HG02840 (cell line): ENCODE data around the gene GPC3.

Source experiments
- ATAC-seq: cut with Tn5 transposase; IDR thresholded peaks from one replicate; pipeline ENCODE4 v1.9.1; 2021; ENCODE audit warnings: mild to moderate bottlenecking, moderate library complexity, moderate number of reproducible peaks; ENCODE audit not compliant: unreplicated experiment, low FRiP score

GPC3 gene

GRCh38 chrX:133971586-133971985 lies 13.8 kb downstream of the GPC3 start:
- ATAC-seq = no peak

GRCh38 chrX:133970076-133970475 lies 15.3 kb downstream of the GPC3 start:
- ATAC-seq = no peak

GRCh38 chrX:133969191-133969590 lies 16.2 kb downstream of the GPC3 start:
- ATAC-seq = no peak

GRCh38 chrX:133968109-133968508 lies 17.3 kb downstream of the GPC3 start:
- ATAC-seq = no peak

GRCh38 chrX:133966199-133966598 lies 19.2 kb downstream of the GPC3 start:
- ATAC-seq = no peak

GRCh38 chrX:133965321-133965720 lies 20.1 kb downstream of the GPC3 start:
- ATAC-seq = no peak

- no peak for ATAC-seq
Measured at GRCh38 chrX:133961046-133961445, 24.3 kb downstream of the GPC3 start.

GRCh38 chrX:133959972-133960371 lies 25.4 kb downstream of the GPC3 start:
- no peak for ATAC-seq

GRCh38 chrX:133958997-133959688 lies 26.3 kb downstream of the GPC3 start:
- ATAC-seq = no peak

GRCh38 chrX:133956570-133957340 lies 28.6 kb downstream of the GPC3 start:
- no peak for ATAC-seq

- no peak for ATAC-seq
Measured at GRCh38 chrX:133953785-133954355, 31.5 kb downstream of the GPC3 start.

- ATAC-seq = no peak
Measured at GRCh38 chrX:133953078-133953477, 32.3 kb downstream of the GPC3 start.

- no peak for ATAC-seq
Measured at GRCh38 chrX:133951098-133951497, 34.3 kb downstream of the GPC3 start.

- ATAC-seq = no peak
Measured at GRCh38 chrX:133950214-133950613, 35.2 kb downstream of the GPC3 start.

- no peak for ATAC-seq
Measured at GRCh38 chrX:133948895-133949294, 36.5 kb downstream of the GPC3 start.

GRCh38 chrX:133947996-133948395 lies 37.4 kb downstream of the GPC3 start:
- no peak for ATAC-seq

- no peak for ATAC-seq
Measured at GRCh38 chrX:133947022-133947421, 38.4 kb downstream of the GPC3 start.

- no peak for ATAC-seq
Measured at GRCh38 chrX:133943507-133943906, 41.9 kb downstream of the GPC3 start.

GRCh38 chrX:133939655-133940302 lies 45.6 kb downstream of the GPC3 start:
- no peak for ATAC-seq

- no peak for ATAC-seq
Measured at GRCh38 chrX:133938530-133938929, 46.9 kb downstream of the GPC3 start.

GRCh38 chrX:133937022-133937421 lies 48.4 kb downstream of the GPC3 start:
- ATAC-seq = no peak
